ENCODE results near the gene RCC2.

DNA sequence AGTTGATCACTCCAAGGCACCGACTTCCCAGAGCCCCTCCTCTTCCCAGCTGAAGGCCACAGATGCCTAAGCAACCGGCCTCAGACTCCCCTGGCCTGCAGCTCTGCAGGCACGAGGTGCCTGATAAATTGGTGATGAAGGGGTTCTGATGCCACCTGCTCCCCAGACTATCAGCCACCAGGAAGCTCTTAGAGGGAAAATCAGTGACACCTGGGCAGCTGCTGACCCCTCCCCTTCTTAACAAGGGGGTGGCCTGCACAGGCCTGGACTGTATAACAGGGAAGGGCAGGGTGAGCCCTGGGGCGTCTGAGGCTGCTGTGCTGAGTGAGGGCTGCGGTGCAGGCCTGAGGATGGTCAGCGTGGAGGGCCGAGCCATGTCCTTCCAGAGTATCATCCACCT is 67.6 kb downstream of the RCC2 start, which contains the start of gene PADI6:
- TF ChIP-seq YY1 (IDR thresholded peaks at IDR 0.05; ENCODE audit: insufficient read depth, insufficient read length) (no peak), ZNF274 (IDR thresholded peaks at IDR 0.05; ENCODE audit: low read depth, low read length) (no peak), SUZ12 (IDR thresholded peaks at IDR 0.05; ENCODE audit: extremely low read depth, insufficient read depth, insufficient read length) (no peak)
